Naive thymus-derived CD8-positive, alpha-beta T cell (primary cell): ENCODE results near the gene DLX6. TPM values are rescaled to one million over a fixed set of nuclear protein-coding genes. Genes with fewer than 3 reads are reported as not detected.

Experiments used
- ATAC-seq, 2 donors: fragments of 150-1000 bp; cut with Tn5 transposase in 1 of 2; sonication (Bioruptor Pico), chemical (Tn5 transposase) in 1 of 2; 1 replicate in 1 of 2; 2 replicates in 1 of 2; pipeline ENCODE4 v1.10.0; 2021; ENCODE audit warnings: mild to moderate bottlenecking in 2 of 2, moderate library complexity in 2 of 2
- POLR2A ChIA-PET: fragments of 350-600 bp; sonication (Branson Sonifier 250); formaldehyde crosslinking; loops from one replicate; lab custom pipeline; 2021; ENCODE audit warnings: antibody characterized with exemption; lab: Charles Lee
- DNase-seq, 10 donors: peaks; one replicate each; pipeline versions ENCODE4 v3.0.0 to v3.0.0-alpha.2; 2020 to 2022
- H3K27ac Mint-ChIP-seq, 10 donors: one replicate each; pipeline ENCODE4 v1.8.0; 2020 to 2022; ENCODE audit warnings: mild to moderate bottlenecking in 10 of 10, mixed read lengths in 10 of 10, moderate library complexity in 4 of 10, inconsistent platforms in 1 of 10
- H3K27me3 Mint-ChIP-seq, 5 donors: one replicate each; pipeline ENCODE4 v1.8.0; 2021 to 2022; ENCODE audit warnings: mixed read lengths in 5 of 5
- H3K36me3 Mint-ChIP-seq, 3 donors: one replicate each; pipeline ENCODE4 v1.8.0; 2020 to 2022; ENCODE audit warnings: mixed read lengths in 3 of 3, mild to moderate bottlenecking in 2 of 3, inconsistent platforms in 1 of 3
- H3K4me1 Mint-ChIP-seq, 4 donors: one replicate each; pipeline ENCODE4 v1.8.0; 2021 to 2022; ENCODE audit warnings: mixed read lengths in 4 of 4
- H3K4me3 Mint-ChIP-seq, 10 donors: one replicate each; pipeline ENCODE4 v1.8.0; 2020 to 2022; ENCODE audit warnings: mild to moderate bottlenecking in 10 of 10, mixed read lengths in 10 of 10, moderate library complexity in 6 of 10, inconsistent platforms in 1 of 10
- H3K9me3 Mint-ChIP-seq, 9 donors: one replicate each; pipeline ENCODE4 v1.8.0; 2020 to 2022; ENCODE audit warnings: mixed read lengths in 9 of 9, mild to moderate bottlenecking in 3 of 9, inconsistent platforms in 1 of 9, moderate library complexity in 1 of 9
- polyA plus RNA-seq, 3 donors: library from polyadenylated mRNA; unstranded; fragments of 300-500 nt; fragmentation: Illumina TruSeq; gene quantifications; one replicate each; pipeline ENCODE4 v1.2.3, GENCODE V29; 2021
- total RNA-seq, 8 experiments: library from RNA in 2 of 8; stranded (reverse) in 2 of 8; gene quantifications; one replicate each; pipeline ENCODE4 v1.2.3 and lab custom pipeline; 2021 to 2026

Gene DLX6
- total RNA-seq (not detected), polyA plus RNA-seq (not detected), total RNA-seq (lab: John Stamatoyannopoulos, UW) (0 to 0.09 (median 0) reads per million in 6 experiments)

DNA sequence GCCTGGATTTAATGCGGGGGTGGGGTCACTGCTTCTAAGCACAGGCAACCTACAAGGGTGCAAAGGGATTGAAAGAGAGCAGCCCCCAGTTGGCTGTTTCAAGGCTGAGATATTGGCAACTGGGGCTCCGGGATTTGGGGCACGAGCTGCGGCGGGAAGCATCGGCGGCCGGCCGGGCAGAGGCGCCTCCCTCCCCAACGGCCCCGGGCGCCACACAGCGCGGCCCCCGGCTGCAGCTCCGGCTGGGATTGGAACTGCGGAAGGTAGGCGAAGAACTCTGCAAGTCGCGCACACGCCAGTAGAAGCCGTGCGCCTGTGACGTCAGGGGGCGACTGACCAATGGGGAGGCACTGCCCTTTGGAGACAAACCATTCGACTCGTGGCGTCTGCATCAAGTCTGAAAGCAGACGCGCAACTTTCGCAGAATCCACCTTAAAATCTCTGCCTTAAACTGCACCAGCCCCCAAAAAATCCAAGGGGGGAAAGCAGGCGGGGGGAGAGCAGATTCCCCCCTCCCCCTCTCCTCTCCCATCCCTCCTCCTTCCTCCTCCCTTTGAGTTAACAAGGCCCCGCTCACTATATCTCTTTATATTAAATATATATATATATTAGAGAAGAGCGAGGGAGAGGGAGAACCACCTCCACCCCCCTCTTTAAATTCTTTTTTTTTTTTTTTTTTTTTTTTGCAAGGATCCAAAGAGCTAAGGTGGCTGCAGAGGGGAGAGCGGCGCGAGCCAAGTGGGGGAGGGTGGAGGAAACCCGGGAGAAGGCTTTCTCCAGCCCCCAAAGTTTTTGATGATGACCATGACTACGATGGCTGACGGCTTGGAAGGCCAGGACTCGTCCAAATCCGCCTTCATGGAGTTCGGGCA, at the start of gene DLX6:
TSS of gene DLX6 (plus strand) at position 371 of the 872 bp plus-strand sequence. CDS start at position 796, 425 bp downstream.
- peak in 4 of 10 donors; percentile 20 to 47 (median 24) for DNase-seq
- peaks cover 0 to 21% (median 0%) of the 10 kb centered on the region in 9 donors for H3K9me3 Mint-ChIP-seq
- no peak within 1 kb of the TSS for H3K27ac Mint-ChIP-seq
- ATAC-seq: peak; percentile 30 to 35
- peaks cover 64 to 88% (median 73%) of the 10 kb centered on the region in 5 donors for H3K27me3 Mint-ChIP-seq
- H3K4me1 Mint-ChIP-seq: peaks cover 12 to 27% (median 24%) of the 10 kb centered on the region in 4 donors
- POLR2A ChIA-PET: interaction anchor here (0.6 kb wide), 1 partner anchor 161 kb away, joined by 3 read pairs; no protein-coding TSS in a partner anchor
- peak within 1 kb of the TSS; percentile 70 to 87 (median 80) for H3K4me3 Mint-ChIP-seq
- H3K36me3 Mint-ChIP-seq: peaks cover 3 to 13% (median 8%) of the 10 kb centered on the region in 3 donors

DNA sequence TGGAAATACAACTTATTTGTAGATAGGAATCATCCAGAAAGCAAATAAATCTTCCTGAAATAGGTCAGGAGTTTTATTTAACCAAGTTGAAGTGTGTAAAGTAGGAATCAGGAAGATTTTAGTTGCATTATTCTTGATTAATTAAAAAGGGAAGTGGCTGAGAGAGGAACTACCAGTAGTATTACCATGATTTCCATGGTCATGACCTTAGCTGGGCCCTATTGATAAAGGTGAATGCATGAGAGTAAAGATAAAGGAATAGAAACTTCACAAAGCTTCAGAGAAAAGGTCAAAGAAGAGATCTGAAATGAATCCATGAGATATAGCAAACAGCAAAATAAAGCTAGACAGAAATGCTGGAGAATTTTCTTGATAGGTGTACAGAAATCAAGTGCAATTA, 46.2 kb upstream of the DLX6 start:
- no peak overlapping the region for H3K4me3 Mint-ChIP-seq
- no peak for DNase-seq
- no peak for ATAC-seq
- peaks cover 0 to 1% (median 0%) of the 10 kb centered on the region in 9 donors for H3K9me3 Mint-ChIP-seq
- POLR2A ChIA-PET: no interaction called here
- H3K27ac Mint-ChIP-seq: no peak overlapping the region
- H3K27me3 Mint-ChIP-seq: peaks cover 15 to 53% (median 25%) of the 10 kb centered on the region in 5 donors
- H3K4me1 Mint-ChIP-seq: no peaks in the 10 kb centered on the region
- H3K36me3 Mint-ChIP-seq: no peaks in the 10 kb centered on the region

DNA sequence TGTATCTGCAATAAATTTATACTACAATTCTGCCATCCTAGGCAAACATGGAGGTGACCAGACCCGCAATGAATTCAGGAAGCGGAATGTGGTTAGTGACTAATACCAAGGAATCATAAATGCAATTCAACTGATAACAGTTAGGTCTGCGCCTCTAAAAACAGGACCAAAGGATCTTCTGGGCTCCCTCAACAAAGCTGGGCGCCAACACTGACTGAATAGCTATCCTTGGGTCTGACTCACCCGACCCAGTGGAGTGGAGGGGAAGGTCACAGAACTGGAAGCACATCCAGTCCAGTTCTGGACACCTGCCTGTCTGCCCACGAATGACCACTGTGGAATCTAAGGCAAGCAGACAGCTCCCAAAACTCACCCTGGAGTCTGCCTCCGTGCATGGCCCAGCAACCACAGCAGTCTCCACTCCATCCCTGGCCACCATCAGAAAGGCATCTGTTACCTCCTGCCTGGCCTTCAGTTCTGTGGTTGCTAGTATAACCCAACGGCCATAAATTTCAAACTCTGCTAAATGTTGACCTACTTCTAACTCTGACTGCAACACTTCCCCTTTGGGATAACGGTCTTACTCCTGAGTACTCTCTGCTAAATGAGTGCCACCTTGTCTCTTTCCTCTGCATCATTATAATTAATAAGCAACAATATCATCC, 43.0 kb upstream of the DLX6 start:
- no peak overlapping the region for H3K4me3 Mint-ChIP-seq
- no peaks in the 10 kb centered on the region for H3K36me3 Mint-ChIP-seq
- H3K4me1 Mint-ChIP-seq: no peaks in the 10 kb centered on the region

DNA sequence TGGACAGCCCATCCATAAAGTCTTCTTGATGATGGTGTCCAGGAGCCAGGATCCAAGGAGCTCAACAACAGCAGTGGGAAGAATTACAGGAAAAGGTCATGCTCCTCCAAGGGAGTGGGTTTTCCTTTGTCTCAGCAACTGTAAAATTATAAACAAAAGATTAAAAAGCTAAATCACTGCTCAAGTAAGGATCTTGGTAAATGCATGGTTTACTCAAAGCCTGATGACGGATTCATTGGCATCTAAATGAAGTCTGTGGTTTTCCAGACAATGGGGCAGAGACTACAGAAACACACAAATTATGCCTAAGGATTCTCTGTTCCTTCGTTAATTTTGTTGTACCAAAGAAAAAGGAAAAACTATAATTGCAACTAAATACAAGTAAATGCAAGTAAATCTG, 36.4 kb upstream of the DLX6 start:
- H3K4me3 Mint-ChIP-seq: no peak overlapping the region
- no peak overlapping the region for H3K27ac Mint-ChIP-seq
- DNase-seq: no peak
- H3K36me3 Mint-ChIP-seq: no peaks in the 10 kb centered on the region
- H3K4me1 Mint-ChIP-seq: no peaks in the 10 kb centered on the region
- no peak for ATAC-seq
- peaks cover 0 to 3% (median 0%) of the 10 kb centered on the region in 9 donors for H3K9me3 Mint-ChIP-seq
- H3K27me3 Mint-ChIP-seq: peaks cover 30 to 76% (median 39%) of the 10 kb centered on the region in 5 donors
- POLR2A ChIA-PET: no interaction called here

More for the DNA sequence above, 43.0 kb upstream of the DLX6 start:
- Mint-ChIP-seq H3K9me3 (no peaks in the 10 kb centered on the region), H3K27ac (no peak overlapping the region), H3K27me3 (peaks cover 25 to 62% (median 34%) of the 10 kb centered on the region in 5 donors)
- no peak for ATAC-seq
- POLR2A ChIA-PET: no interaction called here
- DNase-seq: no peak

DNA sequence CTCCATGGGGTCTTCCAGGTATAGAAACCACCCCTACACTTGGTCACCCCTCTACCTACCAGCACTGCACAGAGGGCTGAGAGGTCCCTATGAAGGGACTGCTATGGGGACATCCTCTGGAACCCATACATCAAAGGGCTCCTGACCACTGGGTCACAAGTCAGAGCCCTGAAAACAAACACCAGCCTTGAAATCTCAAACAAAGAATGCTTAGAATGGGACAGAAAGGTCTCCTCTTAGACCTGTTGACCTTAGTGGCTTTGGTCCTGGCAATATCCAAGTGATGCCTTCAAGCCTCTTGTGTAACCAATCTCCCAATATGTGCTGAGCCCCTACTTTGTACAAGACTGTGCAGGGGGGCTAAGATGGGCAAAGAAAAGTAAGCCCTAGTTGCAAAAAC, 34.6 kb upstream of the DLX6 start:
- DNase-seq (no peak), ATAC-seq (no peak)
- Mint-ChIP-seq H3K36me3 (no peaks in the 10 kb centered on the region), H3K4me1 (no peaks in the 10 kb centered on the region), H3K27ac (no peak overlapping the region), H3K4me3 (no peak overlapping the region), H3K9me3 (peaks cover 0 to 3% (median 0%) of the 10 kb centered on the region in 9 donors), H3K27me3 (peaks cover 26 to 73% (median 39%) of the 10 kb centered on the region in 5 donors)
- POLR2A ChIA-PET: no interaction called here

DNA sequence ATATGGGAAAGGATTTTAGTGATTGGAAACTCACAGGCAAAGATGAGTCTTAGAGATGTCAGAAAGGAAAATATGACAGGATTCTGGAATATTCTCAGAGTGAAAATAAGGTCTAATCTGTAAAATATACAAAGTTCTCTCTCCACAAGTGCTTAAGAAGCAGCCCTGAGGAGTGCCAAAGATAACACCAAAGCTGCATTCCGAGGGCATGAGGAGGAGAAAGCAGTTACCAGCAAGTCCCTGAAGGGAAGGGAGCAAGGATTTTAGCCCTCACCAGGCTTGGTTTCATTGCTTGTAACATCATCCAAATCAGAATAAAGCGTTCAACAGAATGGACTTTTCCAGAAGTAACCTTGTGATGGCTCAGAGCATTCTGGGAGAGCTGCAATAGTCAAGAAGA, 31.4 kb upstream of the DLX6 start:
- no peak overlapping the region for H3K27ac Mint-ChIP-seq
- H3K4me1 Mint-ChIP-seq: no peaks in the 10 kb centered on the region
- H3K36me3 Mint-ChIP-seq: peaks cover 0 to 3% (median 0%) of the 10 kb centered on the region in 3 donors
- peaks cover 17 to 65% (median 38%) of the 10 kb centered on the region in 5 donors for H3K27me3 Mint-ChIP-seq
- POLR2A ChIA-PET: no interaction called here
- no peaks in the 10 kb centered on the region for H3K9me3 Mint-ChIP-seq
- no peak overlapping the region for H3K4me3 Mint-ChIP-seq
- DNase-seq (no peak), ATAC-seq (no peak)

DNA sequence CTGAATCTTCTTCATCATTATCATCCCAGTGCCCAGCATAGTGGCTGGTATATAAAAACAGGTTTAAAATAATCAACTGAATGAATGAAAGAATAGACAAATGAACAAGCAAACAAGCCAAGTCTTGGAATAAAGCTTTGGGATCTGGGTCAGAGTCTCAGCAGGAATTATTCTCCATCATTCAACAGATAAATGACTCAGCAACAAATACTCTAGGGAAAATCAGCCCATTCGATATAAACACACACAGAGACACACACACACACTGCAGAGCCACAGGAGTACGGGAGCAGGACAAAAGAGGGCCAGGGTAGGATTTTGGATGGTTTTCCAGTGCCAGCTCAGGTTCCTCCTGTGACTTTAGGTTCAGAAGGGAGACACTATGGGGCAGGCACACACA, 29.2 kb upstream of the DLX6 start:
- DNase-seq (no peak), ATAC-seq (no peak)
- Mint-ChIP-seq H3K4me3 (no peak overlapping the region), H3K36me3 (peaks cover 0 to 3% (median 0%) of the 10 kb centered on the region in 3 donors), H3K27me3 (peaks cover 31 to 64% (median 38%) of the 10 kb centered on the region in 5 donors), H3K9me3 (no peaks in the 10 kb centered on the region), H3K27ac (no peak overlapping the region), H3K4me1 (no peaks in the 10 kb centered on the region)
- POLR2A ChIA-PET: no interaction called here

DNA sequence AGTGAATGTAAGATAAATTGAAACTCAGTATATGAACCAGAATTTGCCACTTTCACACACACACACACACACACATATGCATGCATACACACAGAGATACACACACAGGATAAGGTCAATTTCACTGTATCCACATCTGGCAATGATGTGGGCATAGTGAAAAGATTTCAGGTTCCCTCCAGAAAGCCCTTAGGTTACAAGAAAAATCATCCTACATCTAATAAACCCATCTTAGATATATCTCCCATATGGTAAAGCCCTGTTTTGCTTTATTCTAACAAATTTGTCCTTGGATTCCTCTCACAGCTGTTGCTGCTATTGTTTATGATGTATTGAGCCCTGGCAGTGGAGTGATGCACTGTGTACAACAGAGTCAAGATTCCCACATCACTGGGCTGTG, 27.9 kb upstream of the DLX6 start:
- Mint-ChIP-seq H3K9me3 (no peaks in the 10 kb centered on the region), H3K27me3 (peaks cover 33 to 74% (median 42%) of the 10 kb centered on the region in 5 donors), H3K36me3 (peaks cover 0 to 3% (median 0%) of the 10 kb centered on the region in 3 donors), H3K4me1 (no peaks in the 10 kb centered on the region), H3K27ac (no peak overlapping the region), H3K4me3 (no peak overlapping the region)
- POLR2A ChIA-PET: no interaction called here
- ATAC-seq (no peak), DNase-seq (no peak)

DNA sequence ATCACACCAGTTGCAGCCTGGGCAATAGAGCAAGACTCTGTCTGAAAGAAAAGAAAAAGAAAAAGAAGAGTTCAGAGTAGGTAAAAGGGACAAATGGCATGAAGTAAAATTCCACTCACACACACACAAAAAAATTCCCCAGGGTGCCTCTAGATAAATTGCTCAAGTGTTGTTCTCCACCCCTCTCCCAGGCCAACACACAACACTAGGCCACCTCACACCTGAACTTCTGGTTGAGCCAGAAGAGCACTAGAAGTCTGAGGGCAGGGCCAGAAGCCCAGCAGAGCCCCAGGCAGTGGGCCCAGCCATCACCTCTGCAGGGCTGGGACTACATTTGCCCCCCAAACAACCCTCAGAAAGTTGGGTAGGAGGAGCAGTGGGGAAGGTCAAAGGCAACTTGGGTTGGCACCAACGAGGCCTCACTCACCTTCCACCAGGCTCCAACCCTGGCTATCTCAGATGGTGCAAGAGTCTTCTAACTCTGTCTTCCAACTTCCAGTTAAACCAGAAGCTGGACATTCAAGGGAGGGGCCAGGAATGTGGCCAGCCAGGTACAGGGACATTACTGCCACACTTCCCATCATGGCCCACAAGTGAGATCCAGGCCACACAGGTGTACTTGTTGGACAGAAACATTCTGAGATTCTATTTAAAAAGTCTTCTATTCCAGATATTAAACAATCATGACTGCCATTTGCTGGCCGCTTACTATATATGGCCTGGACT, 25.6 kb upstream of the DLX6 start:
- POLR2A ChIA-PET: no interaction called here
- no peak overlapping the region for H3K27ac Mint-ChIP-seq

DNA sequence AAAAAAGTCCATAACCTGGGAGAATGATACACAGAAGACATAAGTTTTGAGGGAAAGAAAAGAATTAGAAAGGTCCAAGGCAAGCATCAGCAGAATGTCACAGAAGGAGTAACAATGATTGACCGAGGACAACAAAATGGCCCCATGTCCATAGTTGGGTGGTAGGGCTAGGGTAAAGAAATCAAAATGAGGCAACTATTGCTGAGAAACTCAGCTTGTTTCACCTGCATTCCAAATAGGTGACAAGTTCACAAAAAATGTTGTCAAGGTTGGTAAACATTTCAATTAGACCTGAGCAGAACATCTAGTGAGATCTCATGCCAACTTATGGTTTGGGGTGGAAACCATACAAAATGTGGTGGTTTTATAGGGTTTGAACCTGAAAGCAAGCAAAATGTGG, 22.8 kb upstream of the DLX6 start:
- ATAC-seq (no peak), DNase-seq (no peak)
- peaks cover 0 to 3% (median 0%) of the 10 kb centered on the region in 3 donors for H3K36me3 Mint-ChIP-seq
- no peak overlapping the region for H3K4me3 Mint-ChIP-seq
- peaks cover 31 to 66% (median 39%) of the 10 kb centered on the region in 5 donors for H3K27me3 Mint-ChIP-seq
- POLR2A ChIA-PET: no interaction called here
- H3K4me1 Mint-ChIP-seq: no peaks in the 10 kb centered on the region
- H3K9me3 Mint-ChIP-seq: no peaks in the 10 kb centered on the region
- no peak overlapping the region for H3K27ac Mint-ChIP-seq

More for the DNA sequence above, 25.6 kb upstream of the DLX6 start:
- no peak for DNase-seq
- H3K4me1 Mint-ChIP-seq: no peaks in the 10 kb centered on the region
- H3K27me3 Mint-ChIP-seq: peaks cover 35 to 61% (median 44%) of the 10 kb centered on the region in 5 donors
- no peak overlapping the region for H3K4me3 Mint-ChIP-seq
- ATAC-seq: no peak
- no peaks in the 10 kb centered on the region for H3K9me3 Mint-ChIP-seq
- peaks cover 0 to 3% (median 0%) of the 10 kb centered on the region in 3 donors for H3K36me3 Mint-ChIP-seq

DNA sequence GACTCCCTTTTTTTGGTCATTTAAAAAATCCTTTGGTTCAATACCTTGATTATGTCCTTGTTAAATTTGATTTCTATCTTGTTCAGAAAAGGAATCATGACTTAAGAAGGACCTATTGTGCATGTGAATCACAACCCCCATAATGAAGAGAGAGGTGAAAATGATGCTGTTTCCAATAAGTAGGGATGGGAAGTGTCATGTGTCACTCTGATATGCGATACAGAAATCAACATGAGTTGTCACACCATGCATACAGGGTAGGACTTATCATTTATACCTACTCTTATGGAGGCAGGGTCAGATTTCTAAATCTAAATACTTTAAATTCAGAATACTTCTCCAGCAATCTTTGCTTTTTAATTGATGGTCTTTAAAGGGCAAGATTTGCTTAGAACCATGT, 19.4 kb upstream of the DLX6 start:
- peaks cover 0 to 6% (median 0%) of the 10 kb centered on the region in 9 donors for H3K9me3 Mint-ChIP-seq
- peaks cover 35 to 80% (median 42%) of the 10 kb centered on the region in 5 donors for H3K27me3 Mint-ChIP-seq
- ATAC-seq: no peak
- H3K4me3 Mint-ChIP-seq: no peak overlapping the region
- DNase-seq: no peak
- H3K36me3 Mint-ChIP-seq: no peaks in the 10 kb centered on the region
- peaks cover 0 to 9% (median 2%) of the 10 kb centered on the region in 4 donors for H3K4me1 Mint-ChIP-seq
- H3K27ac Mint-ChIP-seq: no peak overlapping the region
- POLR2A ChIA-PET: no interaction called here

DNA sequence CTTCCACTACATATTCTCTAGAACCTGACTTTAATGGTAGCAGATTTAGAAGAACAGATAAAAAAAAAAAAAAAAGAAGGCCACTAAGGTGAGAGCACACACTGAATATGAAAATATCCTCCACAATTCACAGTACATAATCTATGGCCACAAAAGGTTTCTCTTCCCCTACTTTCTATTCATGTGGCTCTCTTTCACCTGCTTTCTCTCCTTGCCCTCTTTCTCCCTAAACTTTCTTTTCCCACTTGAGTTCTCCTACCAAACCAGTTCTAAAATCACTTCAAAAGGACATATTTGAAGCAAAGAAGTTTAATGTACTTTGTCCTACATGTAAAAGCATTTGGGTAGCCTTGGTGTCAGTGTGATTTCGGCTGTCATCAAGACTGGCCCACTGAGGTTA, 18.5 kb upstream of the DLX6 start:
- ATAC-seq (no peak), DNase-seq (no peak)
- Mint-ChIP-seq H3K4me1 (peaks cover 0 to 14% (median 2%) of the 10 kb centered on the region in 4 donors), H3K9me3 (peaks cover 0 to 7% (median 0%) of the 10 kb centered on the region in 9 donors), H3K4me3 (no peak overlapping the region), H3K27me3 (peaks cover 33 to 81% (median 40%) of the 10 kb centered on the region in 5 donors), H3K27ac (no peak overlapping the region), H3K36me3 (no peaks in the 10 kb centered on the region)
- POLR2A ChIA-PET: no interaction called here
